KOPT-K1 (cell line): ENCODE data around the gene KRT10.

ENCODE experiments used
- H3K27ac ChIP-seq: fragments of 200-600 bp; sonication (generic); 2 replicates; pipeline ENCODE4 v1.5.1; 2016; ENCODE audit warnings: antibody characterized with exemption, mild to moderate bottlenecking, low read depth, low read length; ENCODE audit not compliant: poor library complexity, severe bottlenecking
- H3K36me3 ChIP-seq: fragments of 200-600 bp; sonication (generic); 2 replicates; pipeline ENCODE4 v1.5.1; 2017; ENCODE audit warnings: antibody characterized with exemption, mild to moderate bottlenecking, low read length, moderate library complexity; ENCODE audit not compliant: insufficient read depth
- H3K9me3 ChIP-seq: fragments of 200-600 bp; sonication (generic); 2 replicates; pipeline ENCODE4 v1.5.1; 2017; ENCODE audit warnings: antibody characterized with exemption, low read length, mild to moderate bottlenecking; ENCODE audit not compliant: insufficient read depth, poor library complexity, severe bottlenecking

The KRT10 gene

GRCh38 chr17:40846515-40847144 lies 24.2 kb upstream of the KRT10 start:
- H3K9me3 ChIP-seq: no peaks in the 10 kb centered on the region
- H3K36me3 ChIP-seq: no peaks in the 10 kb centered on the region
- H3K27ac ChIP-seq: no peak overlapping the region

- Histone ChIP-seq H3K27ac (no peak overlapping the region), H3K36me3 (no peaks in the 10 kb centered on the region)
Measured at GRCh38 chr17:40844671-40845107, 22.3 kb upstream of the KRT10 start.

GRCh38 chr17:40843242-40843641 lies 20.8 kb upstream of the KRT10 start:
- no peaks in the 10 kb centered on the region for H3K9me3 ChIP-seq
- H3K27ac ChIP-seq: no peak overlapping the region
- H3K36me3 ChIP-seq: no peaks in the 10 kb centered on the region

More at GRCh38 chr17:40844671-40845107, 22.3 kb upstream of the KRT10 start:
- no peaks in the 10 kb centered on the region for H3K9me3 ChIP-seq

GRCh38 chr17:40841246-40841645 lies 18.8 kb upstream of the KRT10 start:
- Histone ChIP-seq H3K9me3 (no peaks in the 10 kb centered on the region), H3K27ac (no peak overlapping the region), H3K36me3 (no peaks in the 10 kb centered on the region)

- Histone ChIP-seq H3K36me3 (0 out of 2 replicates have a peak, but pooled peaks cover 3% of the 10 kb centered on the region), H3K9me3 (no peaks in the 10 kb centered on the region), H3K27ac (no peak overlapping the region)
Measured at GRCh38 chr17:40839194-40839593, 16.8 kb upstream of the KRT10 start.

- Histone ChIP-seq H3K9me3 (no peaks in the 10 kb centered on the region), H3K36me3 (0 out of 2 replicates have a peak, but pooled peaks cover 3% of the 10 kb centered on the region)
Measured at GRCh38 chr17:40836020-40836419, 13.6 kb upstream of the KRT10 start.

GRCh38 chr17:40833882-40834281 lies 11.5 kb upstream of the KRT10 start:
- 0 out of 2 replicates have a peak, but pooled peaks cover 3% of the 10 kb centered on the region for H3K36me3 ChIP-seq
- H3K9me3 ChIP-seq: no peaks in the 10 kb centered on the region
- H3K27ac ChIP-seq: no peak overlapping the region

More at GRCh38 chr17:40836020-40836419, 13.6 kb upstream of the KRT10 start:
- no peak overlapping the region for H3K27ac ChIP-seq

- H3K27ac ChIP-seq: no peak overlapping the region
- no peaks in the 10 kb centered on the region for H3K9me3 ChIP-seq
- 0 out of 2 replicates have a peak, but pooled peaks cover 3% of the 10 kb centered on the region for H3K36me3 ChIP-seq
Measured at GRCh38 chr17:40832840-40833239, 10.4 kb upstream of the KRT10 start.

- H3K9me3 ChIP-seq: no peaks in the 10 kb centered on the region
- no peak overlapping the region for H3K27ac ChIP-seq
- no peaks in the 10 kb centered on the region for H3K36me3 ChIP-seq
Measured at GRCh38 chr17:40830085-40830776, 7.8 kb upstream of the KRT10 start.

- no peaks in the 10 kb centered on the region for H3K9me3 ChIP-seq
- H3K27ac ChIP-seq: peak overlapping the region; percentile 55
- H3K36me3 ChIP-seq: no peaks in the 10 kb centered on the region
Measured at GRCh38 chr17:40828454-40829044, 6.1 kb upstream of the KRT10 start.

- H3K9me3 ChIP-seq: no peaks in the 10 kb centered on the region
- peak overlapping the region; percentile 55 for H3K27ac ChIP-seq
- H3K36me3 ChIP-seq: no peaks in the 10 kb centered on the region
Measured at GRCh38 chr17:40827746-40828453, 5.5 kb upstream of the KRT10 start.

- no peaks in the 10 kb centered on the region for H3K36me3 ChIP-seq
- H3K9me3 ChIP-seq: no peaks in the 10 kb centered on the region
- H3K27ac ChIP-seq: no peak overlapping the region
Measured at GRCh38 chr17:40825599-40825998, 3.2 kb upstream of the KRT10 start.

- Histone ChIP-seq H3K36me3 (no peaks in the 10 kb centered on the region), H3K27ac (no peak overlapping the region), H3K9me3 (no peaks in the 10 kb centered on the region)
Measured at GRCh38 chr17:40824015-40824832, 1.8 kb upstream of the KRT10 start.

- H3K27ac ChIP-seq: no peak overlapping the region
- no peaks in the 10 kb centered on the region for H3K9me3 ChIP-seq
Measured at GRCh38 chr17:40821536-40821935, 878 bp downstream of the KRT10 start.

More at GRCh38 chr17:40821536-40821935, 878 bp downstream of the KRT10 start:
- peaks cover 11% of the 10 kb centered on the region for H3K36me3 ChIP-seq
